Measurements from ENCODE around the gene ERMP1. TPM values are rescaled to one million over a fixed set of nuclear protein-coding genes. Genes with fewer than 3 reads are reported as not detected.

Gene ERMP1
- total and polyA plus RNA-seq, 2 of the 8 experiments (the other 6 are each of a cell fraction or from before 2014, with no cell fraction given): 12.8 to 16.7 TPM

GRCh38 chr9:5864446-5864845 is 31.5 kb upstream of the ERMP1 start (continued):
- TF ChIP-seq CHD7 (IDR thresholded peaks at IDR 0.05; ENCODE audit: insufficient replicate concordance, low read length): no peak

Measured in H1 (cell line).